WTC11 (cell line): Measurements from ENCODE around the gene MAPK11.

Source experiments
- CREB1 ChIP-seq: sonication (generic); formaldehyde crosslinking; IDR thresholded peaks from 2 replicates; pipeline ENCODE4 v1.8.0; 2023; ENCODE audit warnings: mild to moderate bottlenecking, missing genetic modification reagents
- CTCF ChIP-seq: fragments of 200-600 bp; IDR thresholded peaks from 2 replicates; pipeline ENCODE4 v1.8.0; 2022; ENCODE audit warnings: antibody characterized with exemption
- TF ChIP-seq, protein P1 (sequence below): sonication (generic); formaldehyde crosslinking; IDR thresholded peaks from 2 replicates; pipeline ENCODE4 v1.8.0; 2022; ENCODE audit warnings: missing genetic modification reagents

GRCh38 chr22:50289942-50290630 is 19.9 kb upstream of the MAPK11 start:
- TF ChIP-seq CREB1 (CRISPR knock-in tag) = no peak
- TF ChIP-seq CTCF = no peak
- TF ChIP-seq, protein P1, sequence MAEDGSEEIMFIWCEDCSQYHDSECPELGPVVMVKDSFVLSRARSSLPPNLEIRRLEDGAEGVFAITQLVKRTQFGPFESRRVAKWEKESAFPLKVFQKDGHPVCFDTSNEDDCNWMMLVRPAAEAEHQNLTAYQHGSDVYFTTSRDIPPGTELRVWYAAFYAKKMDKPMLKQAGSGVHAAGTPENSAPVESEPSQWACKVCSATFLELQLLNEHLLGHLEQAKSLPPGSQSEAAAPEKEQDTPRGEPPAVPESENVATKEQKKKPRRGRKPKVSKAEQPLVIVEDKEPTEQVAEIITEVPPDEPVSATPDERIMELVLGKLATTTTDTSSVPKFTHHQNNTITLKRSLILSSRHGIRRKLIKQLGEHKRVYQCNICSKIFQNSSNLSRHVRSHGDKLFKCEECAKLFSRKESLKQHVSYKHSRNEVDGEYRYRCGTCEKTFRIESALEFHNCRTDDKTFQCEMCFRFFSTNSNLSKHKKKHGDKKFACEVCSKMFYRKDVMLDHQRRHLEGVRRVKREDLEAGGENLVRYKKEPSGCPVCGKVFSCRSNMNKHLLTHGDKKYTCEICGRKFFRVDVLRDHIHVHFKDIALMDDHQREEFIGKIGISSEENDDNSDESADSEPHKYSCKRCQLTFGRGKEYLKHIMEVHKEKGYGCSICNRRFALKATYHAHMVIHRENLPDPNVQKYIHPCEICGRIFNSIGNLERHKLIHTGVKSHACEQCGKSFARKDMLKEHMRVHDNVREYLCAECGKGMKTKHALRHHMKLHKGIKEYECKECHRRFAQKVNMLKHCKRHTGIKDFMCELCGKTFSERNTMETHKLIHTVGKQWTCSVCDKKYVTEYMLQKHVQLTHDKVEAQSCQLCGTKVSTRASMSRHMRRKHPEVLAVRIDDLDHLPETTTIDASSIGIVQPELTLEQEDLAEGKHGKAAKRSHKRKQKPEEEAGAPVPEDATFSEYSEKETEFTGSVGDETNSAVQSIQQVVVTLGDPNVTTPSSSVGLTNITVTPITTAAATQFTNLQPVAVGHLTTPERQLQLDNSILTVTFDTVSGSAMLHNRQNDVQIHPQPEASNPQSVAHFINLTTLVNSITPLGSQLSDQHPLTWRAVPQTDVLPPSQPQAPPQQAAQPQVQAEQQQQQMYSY (CRISPR knock-in tag) = no peak
